Spleen (tissue), 7 donors: ENCODE measurements around the gene BCL11B.

Experiments used
- POLR2A ChIP-seq, 3 donors: fragments of 450-650 bp; IDR thresholded peaks; one replicate each; pipeline ENCODE4 v1.5.1; 2017; ENCODE audit warnings: antibody characterized with exemption in 3 of 3, mild to moderate bottlenecking in 1 of 3
- TF ChIP-seq, protein P1 (sequence below), 11 experiments: fragments of 200-600 bp in 7 of 11; fragments of 450-650 bp in 4 of 11; sonication (generic) in 4 of 11; IDR thresholded peaks in 8 of 11; conservative IDR thresholded peaks in 3 of 11; 1 replicate in 7 of 11; 2 replicates in 4 of 11; pipeline versions ENCODE4 v1.4.0 to v1.8.0; 2016 to 2021; ENCODE audit warnings: antibody characterized with exemption in 11 of 11, inconsistent platforms in 4 of 11, mild to moderate bottlenecking in 1 of 11
- donor health status: DM: no; HTN: no; CAD: no; lungs with moderate emphysema.
- donor health status: DM: no; HTN: no; CAD: no.
- donor health status: DM: no; HTN: no; CAD: no.

DNA sequence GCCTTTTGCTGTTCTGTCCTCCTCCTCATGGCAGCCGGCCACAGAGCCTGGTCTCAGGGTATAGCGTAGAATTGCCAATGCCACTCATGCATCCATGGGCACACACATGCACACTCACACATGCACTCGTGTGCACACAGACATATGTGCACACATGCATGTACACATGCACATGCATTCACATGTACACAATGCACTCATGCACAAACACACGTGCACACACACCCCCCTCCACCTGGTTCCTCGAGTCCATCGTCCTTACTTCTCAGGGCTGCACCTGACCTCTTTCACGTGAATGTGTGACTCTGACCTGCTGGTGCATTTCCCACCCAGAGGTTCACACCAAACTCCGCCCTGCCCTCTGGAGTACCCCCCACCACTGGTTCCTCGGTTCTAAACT lies 60.6 kb downstream of the BCL11B start:
- no peak for TF ChIP-seq POLR2A (IDR thresholded peaks at IDR 0.05)
- TF ChIP-seq, protein P1, sequence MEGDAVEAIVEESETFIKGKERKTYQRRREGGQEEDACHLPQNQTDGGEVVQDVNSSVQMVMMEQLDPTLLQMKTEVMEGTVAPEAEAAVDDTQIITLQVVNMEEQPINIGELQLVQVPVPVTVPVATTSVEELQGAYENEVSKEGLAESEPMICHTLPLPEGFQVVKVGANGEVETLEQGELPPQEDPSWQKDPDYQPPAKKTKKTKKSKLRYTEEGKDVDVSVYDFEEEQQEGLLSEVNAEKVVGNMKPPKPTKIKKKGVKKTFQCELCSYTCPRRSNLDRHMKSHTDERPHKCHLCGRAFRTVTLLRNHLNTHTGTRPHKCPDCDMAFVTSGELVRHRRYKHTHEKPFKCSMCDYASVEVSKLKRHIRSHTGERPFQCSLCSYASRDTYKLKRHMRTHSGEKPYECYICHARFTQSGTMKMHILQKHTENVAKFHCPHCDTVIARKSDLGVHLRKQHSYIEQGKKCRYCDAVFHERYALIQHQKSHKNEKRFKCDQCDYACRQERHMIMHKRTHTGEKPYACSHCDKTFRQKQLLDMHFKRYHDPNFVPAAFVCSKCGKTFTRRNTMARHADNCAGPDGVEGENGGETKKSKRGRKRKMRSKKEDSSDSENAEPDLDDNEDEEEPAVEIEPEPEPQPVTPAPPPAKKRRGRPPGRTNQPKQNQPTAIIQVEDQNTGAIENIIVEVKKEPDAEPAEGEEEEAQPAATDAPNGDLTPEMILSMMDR (IDR thresholded peaks at IDR 0.05 in 8 of 11, conservative IDR thresholded peaks at IDR 0.05 in 3 of 11) = no peak
